Stimulated activated CD4-positive, alpha-beta T cell treated with anti-CD3 and anti-CD28 coated beads, Interleukin-12 subunit alpha, Interleukin-12 subunit beta, amount 100 ng/mL, for 24 hours (primary cell): ENCODE measurements around the gene ANKRD31.

Experiments used
- DNase-seq, 2 experiments: peaks; one replicate each; pipeline ENCODE4 v3.0.0-alpha.2; 2020; ENCODE audit warnings: low read depth in 2 of 2

ANKRD31 gene

DNA sequence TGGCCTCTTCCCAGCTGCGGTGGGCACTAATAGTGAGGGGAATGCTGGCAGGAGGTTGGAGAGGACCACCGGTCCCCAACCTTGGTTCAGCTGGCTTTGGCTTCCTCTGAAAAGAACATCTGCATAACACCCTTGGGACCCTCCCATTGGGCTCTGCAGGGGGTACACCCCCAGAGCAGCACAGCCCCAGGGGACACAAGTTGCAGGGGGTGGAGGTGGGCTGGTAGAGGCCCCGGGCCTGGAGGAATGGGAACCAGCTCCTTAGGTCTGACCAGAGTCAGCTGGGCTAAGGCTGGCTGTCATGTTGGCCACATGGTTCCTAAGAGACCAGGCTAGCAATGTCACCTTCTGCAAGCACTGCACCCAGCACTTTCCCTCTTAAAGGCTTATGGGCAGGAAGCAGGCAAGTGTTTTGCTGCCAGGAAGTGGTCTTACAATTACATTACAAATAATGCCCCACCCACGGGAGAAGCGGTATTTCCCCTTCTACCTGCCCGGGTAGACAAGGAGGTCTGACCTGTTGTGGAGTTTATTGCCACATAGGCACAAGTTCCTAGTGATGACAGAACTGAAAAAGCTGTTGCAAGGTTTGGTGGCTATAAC is 202.4 kb downstream of the ANKRD31 start:
- DNase-seq = no peak

DNA sequence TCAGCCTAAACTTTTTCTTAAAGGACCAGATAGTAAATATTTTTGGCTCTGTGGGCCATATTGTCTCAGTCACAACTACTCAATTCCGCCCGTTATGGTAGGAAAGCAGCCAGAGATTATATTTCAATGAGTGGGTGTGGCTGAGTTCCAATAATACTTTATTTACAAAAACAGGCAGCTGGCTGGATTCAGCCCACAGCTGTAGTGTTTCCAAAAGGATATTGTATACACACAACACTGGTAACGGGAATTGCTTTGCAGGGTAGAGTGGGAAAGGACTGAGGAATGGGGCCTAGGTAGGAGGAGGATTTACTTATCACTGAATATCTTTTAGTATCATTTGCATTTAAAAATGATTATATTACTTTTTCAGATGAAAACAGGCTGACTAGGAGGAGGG is 205.3 kb downstream of the ANKRD31 start:
- DNase-seq = no peak

DNA sequence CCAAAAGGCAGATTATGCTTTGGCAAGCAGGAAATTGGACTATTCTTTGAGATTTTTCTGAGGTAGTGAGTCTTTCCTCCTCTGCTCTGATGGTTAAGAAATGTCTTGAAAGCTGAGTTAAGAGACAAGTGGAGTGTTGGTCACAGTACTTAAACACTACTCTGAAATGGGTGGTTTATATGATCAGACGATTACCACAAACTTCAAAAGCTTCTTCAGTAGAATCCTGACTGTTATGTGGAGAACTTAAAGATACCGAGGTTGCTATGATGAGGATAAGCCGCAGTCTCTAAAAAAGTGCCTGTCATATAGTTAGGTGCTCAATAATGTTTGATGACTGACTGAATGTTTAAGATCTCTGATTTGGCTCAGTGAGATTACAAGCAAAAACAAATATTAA is 208.6 kb downstream of the ANKRD31 start:
- DNase-seq = no peak

DNA sequence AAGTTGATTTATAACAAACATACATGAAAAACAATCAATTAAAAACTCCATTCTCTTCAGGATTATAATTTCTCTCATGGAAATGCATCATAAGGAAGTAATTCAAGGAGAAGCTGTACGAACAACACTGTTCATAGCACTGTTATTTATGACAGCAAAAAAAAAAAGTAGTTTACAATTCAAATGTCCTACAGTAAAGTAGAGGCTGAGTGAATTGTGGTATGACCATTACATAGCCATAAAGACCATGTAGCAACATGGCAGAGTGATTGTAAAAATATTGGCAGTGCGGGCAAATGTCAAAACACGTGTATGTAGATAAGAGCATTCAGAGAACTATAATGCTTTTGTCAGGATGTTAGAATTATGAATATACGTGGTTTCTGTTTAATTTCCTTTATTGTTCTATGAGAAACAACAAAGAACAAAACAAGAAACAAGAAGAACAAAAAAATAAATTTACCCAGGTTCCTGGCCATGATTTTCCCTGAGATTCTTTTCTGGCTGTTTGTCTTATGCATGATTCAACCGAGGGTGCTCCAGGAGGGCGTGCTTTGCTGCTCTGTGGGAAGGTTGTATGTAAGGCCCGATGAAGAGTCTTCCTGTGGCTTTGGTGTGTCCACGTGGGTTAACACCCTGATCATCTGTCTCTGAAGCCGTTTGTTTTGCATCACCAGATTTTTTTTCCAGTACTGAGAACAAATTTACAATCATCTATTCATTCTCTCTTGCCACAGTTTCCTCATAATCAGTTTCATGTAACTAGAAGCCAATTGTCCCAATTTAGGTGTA is 213.1 kb downstream of the ANKRD31 start:
- DNase-seq = no peak

DNA sequence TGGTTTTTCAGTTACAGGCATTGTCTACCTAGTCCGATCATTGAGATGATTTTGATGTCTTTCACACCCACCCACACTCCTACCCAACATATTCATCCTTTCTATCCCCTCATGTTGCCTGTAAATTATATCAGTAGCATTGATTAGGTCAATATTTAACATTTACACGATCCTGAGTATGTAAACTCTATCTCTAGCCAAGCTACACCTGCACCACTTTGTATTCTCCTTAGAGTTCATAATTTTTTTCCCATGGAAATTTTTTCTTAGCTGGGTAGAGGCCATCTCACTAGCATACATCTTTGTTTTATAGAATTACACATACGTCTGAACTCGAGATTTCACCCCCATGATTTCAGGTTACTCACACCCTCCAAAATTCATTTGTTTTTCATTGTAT is 214.9 kb downstream of the ANKRD31 start:
- no peak for DNase-seq

DNA sequence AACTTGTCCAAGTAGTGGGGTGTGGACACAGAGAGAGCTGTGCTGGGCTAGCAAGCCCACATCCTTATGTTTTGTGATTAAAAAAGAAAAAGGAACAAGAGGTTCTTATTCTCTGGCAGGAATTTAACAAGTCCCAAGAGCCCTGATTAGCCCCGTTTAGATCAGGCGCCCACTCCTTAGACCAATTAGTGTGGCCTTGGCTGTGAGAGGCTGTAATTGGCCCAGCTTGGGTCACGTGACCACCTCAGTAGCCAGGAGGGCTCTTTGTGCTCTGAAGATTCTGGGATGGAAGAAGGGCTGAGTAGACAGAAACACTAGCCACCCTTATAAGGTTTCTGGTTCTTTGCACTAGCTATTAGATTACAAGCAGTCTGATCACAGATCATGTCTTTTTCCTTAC is 215.5 kb downstream of the ANKRD31 start:
- no peak for DNase-seq

DNA sequence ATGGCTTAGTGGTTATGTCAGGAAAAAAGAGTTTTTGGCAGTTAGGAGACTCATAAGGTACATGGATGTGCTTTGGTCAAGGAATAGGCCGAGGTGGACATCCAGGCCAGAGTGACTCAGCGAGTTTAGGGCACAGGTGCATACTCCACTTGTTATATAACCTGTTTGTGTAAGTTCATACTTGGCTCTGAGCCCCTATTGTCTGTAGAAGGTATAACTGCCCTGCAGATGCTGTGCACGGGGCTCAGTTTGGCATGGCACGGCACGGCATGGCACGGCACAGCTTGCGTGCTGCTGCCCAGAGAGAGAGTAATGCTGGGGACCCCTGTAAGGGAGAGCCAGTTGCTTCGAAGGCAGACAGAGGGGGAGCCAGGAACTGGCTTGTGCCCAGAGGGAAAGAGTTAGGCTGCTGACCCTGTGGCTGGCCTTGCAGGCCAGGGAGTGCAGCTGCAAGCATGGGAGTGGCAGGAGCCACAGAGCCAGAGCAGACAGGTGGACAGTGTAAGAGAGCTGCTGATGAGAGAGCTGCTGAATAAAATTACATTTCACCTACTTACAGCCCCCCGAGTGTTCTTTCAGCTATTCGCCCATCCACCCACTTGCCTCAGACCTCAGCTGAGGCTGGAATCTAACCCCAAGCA is 216.5 kb downstream of the ANKRD31 start:
- no peak for DNase-seq

DNA sequence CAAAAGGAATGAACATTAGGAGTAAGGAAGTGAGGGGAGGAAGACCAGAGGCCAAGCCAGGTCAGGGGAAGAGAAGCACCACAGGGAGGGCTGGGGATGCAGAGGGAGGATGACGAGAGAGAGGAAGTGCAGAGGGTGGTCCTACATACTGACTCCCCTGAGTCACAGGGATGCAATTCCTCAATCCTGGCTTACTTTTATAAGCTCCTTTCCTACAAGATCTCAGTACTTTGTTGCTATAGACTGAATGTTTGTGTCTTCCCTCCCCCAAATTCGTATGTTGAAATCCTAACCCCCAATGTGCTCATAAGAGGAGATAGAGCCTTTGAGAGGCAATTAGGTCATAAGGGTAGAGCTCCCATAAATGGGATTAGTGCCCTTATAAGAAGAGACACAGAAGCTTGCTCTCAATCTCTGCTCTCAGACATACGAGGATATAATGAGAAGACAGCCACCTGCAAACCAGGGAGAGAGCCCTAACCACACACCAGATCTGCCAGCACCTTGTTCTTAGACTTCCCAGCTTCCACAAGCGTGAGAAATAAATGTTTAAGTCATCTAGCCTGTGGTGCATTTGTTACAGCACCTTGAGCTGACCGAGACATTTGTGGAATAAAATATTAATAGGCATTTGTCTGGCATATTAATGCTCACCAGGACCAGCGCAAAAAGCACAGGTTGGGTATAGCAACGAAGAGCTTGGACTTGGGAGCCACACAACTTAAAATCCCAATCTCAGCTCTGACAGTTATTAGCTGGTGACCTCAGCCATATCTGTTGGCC is 217.7 kb downstream of the ANKRD31 start:
- DNase-seq = no peak
